Liver (tissue), 9 donors: Measurements from ENCODE around the gene ENAH. TPM values are rescaled to one million over a fixed set of nuclear protein-coding genes. Genes with fewer than 3 reads are reported as not detected.

Source experiments
- DNase-seq: peaks from one replicate; pipeline ENCODE4 v3.0.0-alpha.2; 2017; ENCODE audit warnings: low spot score
- H3K27ac ChIP-seq, 2 donors: one replicate each; pipeline ENCODE4 v1.7.0; 2013; ENCODE audit warnings: inconsistent platforms in 2 of 2, low read length in 2 of 2, control low read depth in 1 of 2, low read depth in 1 of 2, mild to moderate bottlenecking in 1 of 2
- H3K27me3 ChIP-seq, 4 donors: one replicate each; pipeline versions ENCODE4 v1.6.1 to v1.7.0; 2013; ENCODE audit warnings: low read length in 3 of 4, inconsistent platforms in 1 of 4, mild to moderate bottlenecking in 1 of 4, moderate library complexity in 1 of 4; ENCODE audit not compliant: control insufficient read depth in 4 of 4, insufficient read depth in 4 of 4
- H3K36me3 ChIP-seq, 4 donors: one replicate each; pipeline versions ENCODE4 v1.6.1 to v1.7.0; 2013; ENCODE audit warnings: low read length in 3 of 4, mild to moderate bottlenecking in 3 of 4, low read depth in 1 of 4, moderate library complexity in 1 of 4; ENCODE audit not compliant: control insufficient read depth in 4 of 4, insufficient read depth in 3 of 4
- H3K4me1 ChIP-seq, 4 donors: one replicate each; pipeline versions ENCODE4 v1.6.1 to v1.7.0; 2013; ENCODE audit warnings: low read length in 3 of 4, mild to moderate bottlenecking in 3 of 4, moderate library complexity in 1 of 4; ENCODE audit not compliant: control insufficient read depth in 4 of 4, insufficient read depth in 4 of 4
- H3K4me3 ChIP-seq, 3 donors: one replicate each; pipeline versions ENCODE4 v1.6.1 to v1.7.0; 2013; ENCODE audit warnings: low read length in 3 of 3, control low read depth in 1 of 3, low read depth in 1 of 3, mild to moderate bottlenecking in 1 of 3
- H3K9ac ChIP-seq, 2 donors: one replicate each; pipeline ENCODE4 v1.7.0; 2013; ENCODE audit warnings: low read length in 2 of 2, mild to moderate bottlenecking in 2 of 2, moderate library complexity in 2 of 2, control low read depth in 1 of 2, low read depth in 1 of 2
- H3K9me3 ChIP-seq, 4 donors: one replicate each; pipeline versions ENCODE4 v1.6.1 to v1.7.0; 2013; ENCODE audit warnings: low read length in 3 of 4; ENCODE audit not compliant: control insufficient read depth in 4 of 4
- EGR1 ChIP-seq, 2 donors: IDR thresholded peaks; 2 replicates each; pipeline ENCODE4 v1.6.1; 2016 to 2018; ENCODE audit warnings: antibody characterized with exemption in 2 of 2, low read depth in 2 of 2
- FOXA1 ChIP-seq: IDR thresholded peaks from 2 replicates; pipeline ENCODE4 v1.6.1; 2016; ENCODE audit warnings: antibody characterized with exemption
- FOXA2 ChIP-seq: IDR thresholded peaks from 2 replicates; pipeline ENCODE4 v1.6.1; 2016; ENCODE audit warnings: antibody characterized with exemption
- GABPA ChIP-seq, 2 donors: IDR thresholded peaks in 1 of 2; conservative IDR thresholded peaks in 1 of 2; 2 replicates each; pipeline ENCODE4 v1.6.1; 2016; ENCODE audit warnings: antibody characterized with exemption in 2 of 2, mild to moderate bottlenecking in 1 of 2, moderate library complexity in 1 of 2
- JUND ChIP-seq, 2 donors: IDR thresholded peaks; 2 replicates each; pipeline ENCODE4 v1.6.1; 2016; ENCODE audit warnings: antibody characterized with exemption in 2 of 2
- NR2F2 ChIP-seq: IDR thresholded peaks from 2 replicates; pipeline ENCODE4 v1.6.1; 2016; ENCODE audit warnings: antibody characterized with exemption
- RXRA ChIP-seq, 2 donors: IDR thresholded peaks; 2 replicates each; pipeline ENCODE4 v1.6.1; 2017 to 2018; ENCODE audit warnings: antibody characterized with exemption in 2 of 2, mild to moderate bottlenecking in 1 of 2
- SP1 ChIP-seq: IDR thresholded peaks from 2 replicates; pipeline ENCODE4 v1.6.1; 2018; ENCODE audit warnings: antibody characterized with exemption, mild to moderate bottlenecking
- TAF1 ChIP-seq: conservative IDR thresholded peaks from 2 replicates; pipeline ENCODE4 v1.6.1; 2016; ENCODE audit warnings: antibody characterized with exemption, mild to moderate bottlenecking
- YY1 ChIP-seq: IDR thresholded peaks from 2 replicates; pipeline ENCODE4 v1.6.1; 2016; ENCODE audit warnings: antibody characterized with exemption, mild to moderate bottlenecking
- WGBS: extraction: QIAGEN DNeasy Blood & Tissue Kit; methylation state at CpG from one replicate; pipeline ENCODE4 v1.1.7; 2013; 5-methylcytosine and 5-hydroxymethylcytosine counted together
- polyA plus RNA-seq, 2 donors: library from polyadenylated mRNA; stranded (reverse) in 1 of 2; unstranded in 1 of 2; fragments of 200-250 nt in 1 of 2; fragments of >200 nt in 1 of 2; fragmentation: Nextera tagmentation in 1 of 2; extraction: Ambion mirVana in 1 of 2; gene quantifications; one replicate each; pipeline versions ENCODE4 v1.2.1 to v1.2.3, GENCODE V29; 2013 to 2015
- total RNA-seq, 2 donors: library from RNA; depleted of rRNA; stranded (reverse); fragments of >200 nt; gene quantifications; one replicate each; pipeline ENCODE4 v1.2.3, GENCODE V29; 2014
- TF ChIP-seq, protein P1 (sequence below): IDR thresholded peaks from 2 replicates; pipeline ENCODE4 v1.6.1; 2016; ENCODE audit warnings: antibody characterized with exemption
- TF ChIP-seq, protein P2 (sequence below): IDR thresholded peaks from 2 replicates; pipeline ENCODE4 v1.6.1; 2016; ENCODE audit warnings: antibody characterized with exemption, mild to moderate bottlenecking
- TF ChIP-seq, protein P3 (sequence below): IDR thresholded peaks from 2 replicates; pipeline ENCODE4 v1.6.1; 2016; ENCODE audit warnings: antibody characterized with exemption
- TF ChIP-seq, protein P4 (sequence below): IDR thresholded peaks from 2 replicates; pipeline ENCODE4 v1.6.1; 2016; ENCODE audit warnings: antibody characterized with exemption
- donor health status: healthy.
- donor health status: healthy.
- donor health status: healthy.
- donor health status: healthy.
- donor health status: healthy.

The ENAH gene
- total and polyA plus RNA-seq, 4 donors, result 2.8 to 8.4 (median 4.5) TPM

DNA sequence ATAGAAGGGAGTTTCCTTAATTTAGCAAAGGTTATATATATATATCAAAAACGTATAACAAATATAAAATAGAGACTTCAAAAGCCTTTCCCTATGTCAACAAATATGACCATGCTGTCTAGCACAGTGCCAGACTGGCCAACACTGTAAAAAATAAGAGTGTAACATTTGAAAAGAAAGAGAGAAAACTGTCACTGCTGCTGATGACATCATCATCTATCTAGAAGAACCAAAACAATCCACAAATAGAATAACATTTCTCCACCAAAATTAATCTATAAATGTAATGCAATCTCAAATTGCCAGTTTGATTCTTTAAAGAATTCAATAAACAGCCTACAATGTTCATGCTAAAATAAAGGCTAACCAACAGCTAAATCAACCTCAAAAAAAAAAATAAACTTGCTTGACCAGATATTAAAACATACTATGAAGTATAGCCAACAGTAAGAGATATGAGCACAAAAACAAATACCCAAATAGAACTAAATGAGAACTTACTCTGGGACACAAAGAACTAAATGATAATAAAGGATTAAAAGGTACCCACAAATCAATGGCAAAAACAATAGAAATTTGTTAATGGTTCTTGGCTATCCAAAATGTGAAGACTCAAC lies 50.2 kb downstream of the ENAH start:
- no peak overlapping the region for H3K27ac ChIP-seq

DNA sequence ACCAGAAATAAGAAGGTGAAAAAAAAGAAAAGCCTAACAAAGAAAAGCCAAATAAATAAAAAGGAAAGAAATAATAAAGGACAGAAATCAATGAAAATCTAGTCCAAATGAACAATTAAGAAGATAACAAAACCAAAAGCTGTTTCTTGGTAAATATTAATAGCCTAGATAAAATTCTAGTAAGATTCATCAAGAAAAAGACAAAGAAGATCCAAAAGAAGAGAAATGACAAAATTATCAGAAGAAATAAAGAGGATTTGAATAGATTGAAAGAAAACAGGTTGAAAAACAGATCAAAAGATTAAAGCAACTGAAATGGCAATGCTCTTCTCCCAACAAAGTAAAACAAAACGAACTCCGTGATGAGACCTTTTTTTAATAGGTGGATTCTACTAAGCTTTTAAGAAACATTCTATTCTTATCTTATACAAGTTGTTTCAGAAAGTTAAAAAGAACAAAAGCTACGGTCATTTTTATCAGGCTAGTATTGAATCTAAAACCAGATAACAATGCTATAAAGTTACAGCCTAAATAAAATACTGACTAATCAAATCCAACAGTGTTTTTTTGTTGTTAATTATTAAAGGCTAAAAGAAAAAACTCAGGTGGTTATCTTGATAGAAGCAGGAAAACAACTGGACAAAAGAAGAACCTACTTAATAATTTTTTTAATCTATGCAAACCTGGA lies 50.9 kb downstream of the ENAH start:
- DNase-seq, result no peak
- Histone ChIP-seq H3K27ac (no peak overlapping the region), H3K9ac (no peak overlapping the region), H3K4me3 (no peak overlapping the region), H3K9me3 (no peaks in the 10 kb centered on the region), H3K27me3 (no peaks in the 10 kb centered on the region), H3K4me1 (peaks cover 0 to 3% (median 0%) of the 10 kb centered on the region in 4 donors), H3K36me3 (no peaks in the 10 kb centered on the region)
- 80% methylated on average over 3 of the region's 3 CpGs for WGBS
- TF ChIP-seq, protein P1, sequence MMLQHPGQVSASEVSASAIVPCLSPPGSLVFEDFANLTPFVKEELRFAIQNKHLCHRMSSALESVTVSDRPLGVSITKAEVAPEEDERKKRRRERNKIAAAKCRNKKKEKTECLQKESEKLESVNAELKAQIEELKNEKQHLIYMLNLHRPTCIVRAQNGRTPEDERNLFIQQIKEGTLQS, result no peak
- TF ChIP-seq YY1, result no peak
- no peak for TF ChIP-seq EGR1 (IDR thresholded peaks at IDR 0.05; ENCODE audit: low read depth in 2 of 2)
- no peak for TF ChIP-seq SP1
- TF ChIP-seq RXRA (IDR thresholded peaks at IDR 0.05), result no peak
- TF ChIP-seq, protein P2, sequence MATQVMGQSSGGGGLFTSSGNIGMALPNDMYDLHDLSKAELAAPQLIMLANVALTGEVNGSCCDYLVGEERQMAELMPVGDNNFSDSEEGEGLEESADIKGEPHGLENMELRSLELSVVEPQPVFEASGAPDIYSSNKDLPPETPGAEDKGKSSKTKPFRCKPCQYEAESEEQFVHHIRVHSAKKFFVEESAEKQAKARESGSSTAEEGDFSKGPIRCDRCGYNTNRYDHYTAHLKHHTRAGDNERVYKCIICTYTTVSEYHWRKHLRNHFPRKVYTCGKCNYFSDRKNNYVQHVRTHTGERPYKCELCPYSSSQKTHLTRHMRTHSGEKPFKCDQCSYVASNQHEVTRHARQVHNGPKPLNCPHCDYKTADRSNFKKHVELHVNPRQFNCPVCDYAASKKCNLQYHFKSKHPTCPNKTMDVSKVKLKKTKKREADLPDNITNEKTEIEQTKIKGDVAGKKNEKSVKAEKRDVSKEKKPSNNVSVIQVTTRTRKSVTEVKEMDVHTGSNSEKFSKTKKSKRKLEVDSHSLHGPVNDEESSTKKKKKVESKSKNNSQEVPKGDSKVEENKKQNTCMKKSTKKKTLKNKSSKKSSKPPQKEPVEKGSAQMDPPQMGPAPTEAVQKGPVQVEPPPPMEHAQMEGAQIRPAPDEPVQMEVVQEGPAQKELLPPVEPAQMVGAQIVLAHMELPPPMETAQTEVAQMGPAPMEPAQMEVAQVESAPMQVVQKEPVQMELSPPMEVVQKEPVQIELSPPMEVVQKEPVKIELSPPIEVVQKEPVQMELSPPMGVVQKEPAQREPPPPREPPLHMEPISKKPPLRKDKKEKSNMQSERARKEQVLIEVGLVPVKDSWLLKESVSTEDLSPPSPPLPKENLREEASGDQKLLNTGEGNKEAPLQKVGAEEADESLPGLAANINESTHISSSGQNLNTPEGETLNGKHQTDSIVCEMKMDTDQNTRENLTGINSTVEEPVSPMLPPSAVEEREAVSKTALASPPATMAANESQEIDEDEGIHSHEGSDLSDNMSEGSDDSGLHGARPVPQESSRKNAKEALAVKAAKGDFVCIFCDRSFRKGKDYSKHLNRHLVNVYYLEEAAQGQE, result no peak
- TF ChIP-seq, protein P3, sequence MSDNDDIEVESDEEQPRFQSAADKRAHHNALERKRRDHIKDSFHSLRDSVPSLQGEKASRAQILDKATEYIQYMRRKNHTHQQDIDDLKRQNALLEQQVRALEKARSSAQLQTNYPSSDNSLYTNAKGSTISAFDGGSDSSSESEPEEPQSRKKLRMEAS, result no peak
- TF ChIP-seq GABPA (IDR thresholded peaks at IDR 0.05 in 1 of 2, conservative IDR thresholded peaks at IDR 0.05 in 1 of 2), result no peak
- no peak for TF ChIP-seq TAF1
- TF ChIP-seq, protein P4, sequence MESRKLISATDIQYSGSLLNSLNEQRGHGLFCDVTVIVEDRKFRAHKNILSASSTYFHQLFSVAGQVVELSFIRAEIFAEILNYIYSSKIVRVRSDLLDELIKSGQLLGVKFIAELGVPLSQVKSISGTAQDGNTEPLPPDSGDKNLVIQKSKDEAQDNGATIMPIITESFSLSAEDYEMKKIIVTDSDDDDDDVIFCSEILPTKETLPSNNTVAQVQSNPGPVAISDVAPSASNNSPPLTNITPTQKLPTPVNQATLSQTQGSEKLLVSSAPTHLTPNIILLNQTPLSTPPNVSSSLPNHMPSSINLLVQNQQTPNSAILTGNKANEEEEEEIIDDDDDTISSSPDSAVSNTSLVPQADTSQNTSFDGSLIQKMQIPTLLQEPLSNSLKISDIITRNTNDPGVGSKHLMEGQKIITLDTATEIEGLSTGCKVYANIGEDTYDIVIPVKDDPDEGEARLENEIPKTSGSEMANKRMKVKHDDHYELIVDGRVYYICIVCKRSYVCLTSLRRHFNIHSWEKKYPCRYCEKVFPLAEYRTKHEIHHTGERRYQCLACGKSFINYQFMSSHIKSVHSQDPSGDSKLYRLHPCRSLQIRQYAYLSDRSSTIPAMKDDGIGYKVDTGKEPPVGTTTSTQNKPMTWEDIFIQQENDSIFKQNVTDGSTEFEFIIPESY, result no peak
- no peak for TF ChIP-seq JUND (IDR thresholded peaks at IDR 0.05)
- TF ChIP-seq FOXA1, result no peak
- TF ChIP-seq NR2F2, result no peak
- TF ChIP-seq FOXA2, result no peak

More for the DNA sequence above, 50.2 kb downstream of the ENAH start:
- H3K36me3 ChIP-seq, result no peaks in the 10 kb centered on the region
- H3K9me3 ChIP-seq, result no peaks in the 10 kb centered on the region
- no peaks in the 10 kb centered on the region for H3K27me3 ChIP-seq
- no peak for TF ChIP-seq NR2F2
- 23% methylated on average over 1 of the region's 1 CpG for WGBS
- DNase-seq, result no peak
- H3K4me3 ChIP-seq, result no peak overlapping the region
- H3K4me1 ChIP-seq, result peaks cover 0 to 3% (median 0%) of the 10 kb centered on the region in 4 donors
- no peak overlapping the region for H3K9ac ChIP-seq
